HG02885 (cell line): Measurements from ENCODE around the gene KCTD1.

Experiments used
- ATAC-seq: cut with Tn5 transposase; IDR thresholded peaks from one replicate; pipeline ENCODE4 v1.9.1; 2021; ENCODE audit warnings: mild to moderate bottlenecking; ENCODE audit not compliant: unreplicated experiment, poor library complexity

KCTD1 gene

GRCh38 chr18:26436176-26437051 is 111.9 kb downstream of the KCTD1 start:
- ATAC-seq: no peak

GRCh38 chr18:26435415-26436095 is 112.8 kb downstream of the KCTD1 start:
- no peak for ATAC-seq

GRCh38 chr18:26434887-26435286 is 113.5 kb downstream of the KCTD1 start:
- no peak for ATAC-seq

- ATAC-seq: no peak
Measured at GRCh38 chr18:26432651-26433424, 115.5 kb downstream of the KCTD1 start.

- no peak for ATAC-seq
Measured at GRCh38 chr18:26429535-26430226, 118.7 kb downstream of the KCTD1 start.

- no peak for ATAC-seq
Measured at GRCh38 chr18:26425148-26425531, 123.2 kb downstream of the KCTD1 start.

GRCh38 chr18:26424428-26425147 is 123.8 kb downstream of the KCTD1 start:
- ATAC-seq: no peak

- ATAC-seq: peak; percentile 88
Measured at GRCh38 chr18:26422472-26423162, 125.7 kb downstream of the KCTD1 start.

- no peak for ATAC-seq
Measured at GRCh38 chr18:26421931-26422330, 126.4 kb downstream of the KCTD1 start.

- ATAC-seq: no peak
Measured at GRCh38 chr18:26421503-26421902, 126.8 kb downstream of the KCTD1 start.

- no peak for ATAC-seq
Measured at GRCh38 chr18:26419746-26420145, 128.6 kb downstream of the KCTD1 start.

GRCh38 chr18:26418225-26418624 is 130.1 kb downstream of the KCTD1 start:
- ATAC-seq: no peak

- ATAC-seq: no peak
Measured at GRCh38 chr18:26417190-26417589, 131.2 kb downstream of the KCTD1 start.

- ATAC-seq: no peak
Measured at GRCh38 chr18:26416652-26417150, 131.7 kb downstream of the KCTD1 start.

GRCh38 chr18:26415631-26416030 is 132.7 kb downstream of the KCTD1 start:
- ATAC-seq: no peak

GRCh38 chr18:26414901-26415440 is 133.4 kb downstream of the KCTD1 start:
- ATAC-seq: no peak

- ATAC-seq: no peak
Measured at GRCh38 chr18:26409091-26409490, 139.3 kb downstream of the KCTD1 start.

GRCh38 chr18:26407736-26408601 is 140.4 kb downstream of the KCTD1 start:
- ATAC-seq: no peak
